ENCODE measurements around the gene SMC3.

GRCh38 chr10:110637558-110638053 is 70.1 kb downstream of the SMC3 start:
- TF ChIP-seq POLR2A (IDR thresholded peaks at IDR 0.05; ENCODE audit: low read length) (no peak), GATA1 (IDR thresholded peaks at IDR 0.05; ENCODE audit: low read depth, low read length) (no peak)

All from erythroblast (primary cell).